AG04450 (cell line): ENCODE results near the gene GTF2A2. TPM values are rescaled to one million over a fixed set of nuclear protein-coding genes. Genes with fewer than 3 reads are reported as not detected.
A peak's percentile ranks its signal among the peaks of the same experiment; 100 is the strongest.

ENCODE experiments used
- CTCF ChIA-PET: fragments of 300-600, 350-600 bp; formaldehyde crosslinking; extraction: SDS; loops from one replicate; lab custom pipeline; 2022; ENCODE audit warnings: antibody characterized with exemption, inconsistent platforms; lab: Charles Lee
- POLR2A ChIA-PET: fragments of 350-600 bp; formaldehyde crosslinking; extraction: SDS; loops from one replicate; lab custom pipeline; 2021; ENCODE audit warnings: antibody characterized with exemption, inconsistent platforms; lab: Yijun Ruan, JAX
- DNase-seq: peaks from one replicate; pipeline ENCODE4 v3.0.0-alpha.2; 2011; ENCODE audit warnings: low read depth, low spot score
- H3K27ac ChIP-seq: one replicate; pipeline ENCODE4 v1.5.1; 2012; ENCODE audit warnings: low read depth, low read length, control low read depth
- H3K27me3 ChIP-seq: one replicate; pipeline ENCODE4 v1.6.0; 2012; ENCODE audit warnings: low read length; ENCODE audit not compliant: control insufficient read depth, insufficient read depth
- H3K4me3 ChIP-seq: 2 replicates; pipeline ENCODE4 v1.5.1; 2011; ENCODE audit warnings: mild to moderate bottlenecking, low read depth, low read length, control low read depth
- H3K9me3 ChIP-seq: 2 replicates; pipeline ENCODE4 v1.5.1; 2012; ENCODE audit warnings: low read length; ENCODE audit not compliant: control insufficient read depth, insufficient read depth
- polyA plus RNA-seq: library from polyadenylated mRNA; depleted of rRNA; stranded (reverse); fragments of >200 nt; gene quantifications from 2 replicates; pipeline ENCODE4 v1.2.3, GENCODE V29; 2011
- TF ChIP-seq, protein P1 (sequence below): IDR thresholded peaks from 2 replicates; pipeline ENCODE4 v1.5.1; 2011; ENCODE audit warnings: low read depth, low read length, control low read depth, inconsistent platforms

The GTF2A2 gene
- polyA plus RNA-seq, 1 experiment = 77.8 TPM

DNA sequence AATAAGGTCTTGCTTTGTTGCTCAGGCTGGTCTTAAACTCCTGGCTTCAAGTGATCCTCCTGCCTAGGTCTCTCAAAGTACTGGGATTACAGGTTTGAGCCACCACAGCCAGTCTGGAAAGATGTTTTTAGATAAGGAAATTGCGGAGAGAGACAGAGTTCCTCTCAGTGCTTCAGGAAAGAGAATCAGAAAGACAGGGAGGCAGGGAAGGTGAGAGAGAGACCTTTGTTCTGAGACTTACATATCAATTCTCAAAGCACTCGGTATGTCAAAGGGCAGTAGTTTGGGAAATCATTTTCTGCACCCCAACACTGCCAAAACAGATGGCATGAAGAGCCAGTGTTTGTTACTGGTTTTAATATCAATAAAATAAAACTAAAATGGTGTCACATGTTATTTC, 58.9 kb downstream of the GTF2A2 start:
- Histone ChIP-seq H3K27ac (no peak overlapping the region), H3K9me3 (peaks cover 4% of the 10 kb centered on the region; the same call in 1 of the 2 replicates), H3K4me3 (no peak overlapping the region), H3K27me3 (peaks cover 5% of the 10 kb centered on the region)
- no peak for DNase-seq
- POLR2A ChIA-PET = no interaction called here
- TF ChIP-seq, protein P1, sequence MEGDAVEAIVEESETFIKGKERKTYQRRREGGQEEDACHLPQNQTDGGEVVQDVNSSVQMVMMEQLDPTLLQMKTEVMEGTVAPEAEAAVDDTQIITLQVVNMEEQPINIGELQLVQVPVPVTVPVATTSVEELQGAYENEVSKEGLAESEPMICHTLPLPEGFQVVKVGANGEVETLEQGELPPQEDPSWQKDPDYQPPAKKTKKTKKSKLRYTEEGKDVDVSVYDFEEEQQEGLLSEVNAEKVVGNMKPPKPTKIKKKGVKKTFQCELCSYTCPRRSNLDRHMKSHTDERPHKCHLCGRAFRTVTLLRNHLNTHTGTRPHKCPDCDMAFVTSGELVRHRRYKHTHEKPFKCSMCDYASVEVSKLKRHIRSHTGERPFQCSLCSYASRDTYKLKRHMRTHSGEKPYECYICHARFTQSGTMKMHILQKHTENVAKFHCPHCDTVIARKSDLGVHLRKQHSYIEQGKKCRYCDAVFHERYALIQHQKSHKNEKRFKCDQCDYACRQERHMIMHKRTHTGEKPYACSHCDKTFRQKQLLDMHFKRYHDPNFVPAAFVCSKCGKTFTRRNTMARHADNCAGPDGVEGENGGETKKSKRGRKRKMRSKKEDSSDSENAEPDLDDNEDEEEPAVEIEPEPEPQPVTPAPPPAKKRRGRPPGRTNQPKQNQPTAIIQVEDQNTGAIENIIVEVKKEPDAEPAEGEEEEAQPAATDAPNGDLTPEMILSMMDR = no peak
- CTCF ChIA-PET = no interaction called here

DNA sequence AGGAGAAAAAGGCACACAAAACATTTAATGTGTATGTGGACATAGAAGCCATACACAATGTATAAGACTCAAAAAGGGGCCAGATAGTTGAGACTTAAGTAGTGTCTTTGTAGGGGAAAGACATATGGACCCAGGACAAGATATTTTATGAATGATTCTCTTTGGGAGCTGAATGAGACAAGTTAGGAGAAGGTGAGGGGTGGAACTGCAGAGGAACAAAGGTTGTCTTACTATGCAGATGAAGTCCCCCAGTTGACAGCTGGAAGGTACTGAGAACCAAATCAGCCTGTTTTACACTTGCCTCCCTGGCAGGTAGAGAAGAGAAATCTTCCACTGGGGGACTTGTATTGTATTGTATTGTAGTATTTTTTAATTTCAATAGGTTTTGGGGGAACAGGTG, 60.7 kb downstream of the GTF2A2 start:
- ChIA-PET CTCF (no interaction called here), POLR2A (no interaction called here)
- Histone ChIP-seq H3K9me3 (peaks cover 4% of the 10 kb centered on the region; the same call in 1 of the 2 replicates), H3K27me3 (peaks cover 5% of the 10 kb centered on the region), H3K4me3 (no peak overlapping the region), H3K27ac (no peak overlapping the region)
- TF ChIP-seq, protein P1 = no peak
- no peak for DNase-seq

DNA sequence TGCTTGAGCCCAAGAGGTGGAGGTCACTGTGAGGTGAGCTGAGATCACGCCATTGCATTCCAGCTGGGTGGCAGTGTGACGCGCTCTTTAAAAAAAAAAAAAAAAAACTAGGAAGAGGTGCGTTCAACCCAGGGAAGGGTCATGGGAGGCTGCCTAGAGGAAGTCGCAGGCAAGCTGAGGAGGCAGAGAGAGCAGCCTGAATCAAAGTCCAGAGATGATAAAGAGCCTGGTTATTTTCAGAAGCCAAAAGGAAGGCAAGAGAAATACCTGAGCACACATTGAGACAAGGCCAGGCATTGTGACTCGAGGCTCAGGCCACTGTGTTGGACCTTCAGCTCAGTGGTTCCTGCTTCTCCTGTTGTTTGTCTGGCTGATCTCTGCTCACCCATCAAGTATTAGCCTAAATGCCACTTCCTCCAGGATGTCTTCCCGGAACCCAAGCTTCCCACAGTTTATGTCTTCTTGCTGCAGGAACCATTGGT, 61.8 kb downstream of the GTF2A2 start:
- TF ChIP-seq, protein P1 = no peak
- Histone ChIP-seq H3K27me3 (peaks cover 3% of the 10 kb centered on the region), H3K4me3 (no peak overlapping the region), H3K27ac (no peak overlapping the region), H3K9me3 (no peaks in the 10 kb centered on the region)
- ChIA-PET CTCF (no interaction called here), POLR2A (no interaction called here)
- no peak for DNase-seq

DNA sequence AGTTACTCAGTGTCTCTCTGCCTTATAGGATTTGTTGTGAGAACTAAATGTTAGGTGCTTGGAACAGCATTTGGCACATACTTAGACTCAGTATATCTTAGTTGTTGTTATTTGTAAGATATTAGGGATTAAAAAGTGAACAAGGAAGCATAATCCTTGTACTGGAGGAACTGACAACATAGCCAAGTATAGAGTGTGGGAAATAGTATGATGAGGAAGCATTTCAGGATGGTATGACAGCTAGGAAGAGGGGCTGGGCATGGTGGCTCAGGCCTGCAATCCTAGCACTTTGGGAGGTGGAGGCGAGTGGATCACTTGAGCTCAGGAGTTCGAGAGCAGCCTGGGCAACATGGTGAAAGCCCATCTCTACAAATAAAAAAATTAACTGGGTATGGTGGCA, 62.3 kb downstream of the GTF2A2 start:
- CTCF ChIA-PET = interaction anchor here (1.3 kb wide), 1 partner anchor 66 kb away, joined by 3 read pairs; no protein-coding TSS in a partner anchor
- POLR2A ChIA-PET = no interaction called here
- no peak overlapping the region for H3K4me3 ChIP-seq
- no peaks in the 10 kb centered on the region for H3K9me3 ChIP-seq
- TF ChIP-seq, protein P1 = no peak
- H3K27ac ChIP-seq = peak overlapping the region; percentile 24
- no peak for DNase-seq
- H3K27me3 ChIP-seq = peaks cover 3% of the 10 kb centered on the region

DNA sequence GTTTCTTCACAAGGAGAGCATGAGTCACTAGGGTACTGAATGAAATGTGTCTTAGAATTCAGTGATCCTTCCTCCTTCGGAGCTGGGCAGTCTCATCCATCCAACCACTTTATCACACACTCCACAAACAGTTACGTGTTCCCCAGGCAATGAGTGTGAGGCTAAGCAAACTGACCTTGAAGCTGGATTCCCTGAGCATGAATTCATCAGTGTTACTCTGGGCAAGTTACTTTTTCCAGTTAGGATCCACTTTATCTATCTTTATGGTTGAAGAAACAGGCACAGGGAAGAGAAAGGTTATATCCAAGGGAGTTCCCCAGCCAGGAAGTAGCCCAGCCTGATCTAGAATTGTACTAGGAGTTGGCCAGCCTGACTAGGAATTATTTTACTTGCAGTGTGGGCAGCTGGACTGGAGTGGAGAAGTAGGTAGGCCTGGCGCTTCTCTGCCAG, 62.8 kb downstream of the GTF2A2 start:
- ChIA-PET POLR2A (interaction anchor here (0.7 kb wide), 1 partner anchor 229 kb away, joined by 3 read pairs; no protein-coding TSS in a partner anchor), CTCF (interaction anchor here (0.9 to 1.3 kb wide), 2 partner anchors 61 to 66 kb away, joined by 3 read pairs; no protein-coding TSS in a partner anchor)
- H3K4me3 ChIP-seq = no peak overlapping the region
- peak; percentile 23 for DNase-seq
- no peaks in the 10 kb centered on the region for H3K9me3 ChIP-seq
- H3K27ac ChIP-seq = peak overlapping the region; percentile 24
- TF ChIP-seq, protein P1 = no peak
- peaks cover 3% of the 10 kb centered on the region for H3K27me3 ChIP-seq
